ENCODE results near the gene KIAA0753.

DNA sequence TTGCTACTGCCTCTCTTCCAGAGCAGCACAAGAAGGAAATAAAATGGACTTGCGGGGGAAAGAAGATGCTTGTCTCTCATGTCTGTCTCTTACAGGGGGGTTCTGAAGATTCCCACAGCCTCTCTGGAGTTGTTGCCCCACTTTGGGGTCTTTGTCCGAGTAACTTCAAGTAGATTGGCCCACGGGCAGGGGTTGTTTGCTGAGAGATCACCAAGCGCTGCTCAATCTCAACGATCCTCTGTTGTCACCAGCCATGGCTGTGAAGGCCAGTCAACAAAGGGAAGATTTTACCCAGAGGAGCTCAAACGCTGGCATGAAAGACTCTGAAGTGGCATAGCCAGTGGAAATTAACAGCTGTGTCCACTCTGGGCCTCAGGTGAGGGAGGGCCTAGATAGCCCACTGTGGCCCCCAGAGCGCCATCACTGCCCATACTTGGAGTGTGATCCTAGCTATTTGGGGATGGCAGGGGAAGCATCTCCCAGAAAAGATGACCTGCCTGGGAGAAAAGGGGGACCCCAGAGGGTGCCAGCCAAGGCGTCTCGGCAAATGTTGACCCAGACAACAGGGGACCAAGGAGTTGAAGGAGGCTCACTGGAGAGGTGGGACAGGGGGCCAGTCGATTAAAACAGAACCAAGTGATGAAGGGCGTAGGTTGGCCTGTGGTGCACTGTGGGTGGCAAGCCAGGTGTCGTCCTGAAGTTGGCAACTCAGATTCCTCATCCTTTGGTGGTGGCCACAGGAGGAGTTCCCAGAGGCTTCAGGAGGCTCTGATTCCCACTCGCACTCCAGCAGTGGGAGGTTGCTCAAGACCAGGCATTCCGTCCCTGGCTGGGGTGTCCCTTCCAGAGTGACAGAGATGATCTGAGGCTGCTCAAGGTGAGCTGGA is 44.6 kb upstream of the KIAA0753 start:
- TF ChIP-seq EZH2 (IDR thresholded peaks at IDR 0.05; ENCODE audit: low read length): no peak
- no peak for TF ChIP-seq CTCF (optimal IDR thresholded peaks at IDR 0.05 in 1 of 3, IDR thresholded peaks at IDR 0.05 in 1 of 3, conservative IDR thresholded peaks at IDR 0.05 in 1 of 3; ENCODE audit: extremely low read depth in 1 of 3, insufficient read depth in 2 of 3, low read length in 3 of 3)
